HG02798 (cell line): ENCODE data around the gene SERPINA9.
"Not testable (repeated sequence)": the region's sequence is repeated elsewhere in the genome, so short reads cannot be mapped to it uniquely, and the experiment has no call there.

ENCODE experiments used
- ATAC-seq: cut with Tn5 transposase; IDR thresholded peaks from one replicate; pipeline ENCODE4 v1.9.1; 2021; ENCODE audit warnings: mild to moderate bottlenecking; ENCODE audit not compliant: unreplicated experiment, poor library complexity

The SERPINA9 gene

GRCh38 chr14:94439453-94440057 is 36.4 kb downstream of the SERPINA9 start:
- no peak for ATAC-seq

GRCh38 chr14:94428610-94429009 is 47.4 kb downstream of the SERPINA9 start:
- ATAC-seq: no peak

GRCh38 chr14:94427016-94427613 is 48.9 kb downstream of the SERPINA9 start:
- no peak for ATAC-seq

GRCh38 chr14:94426526-94426925 is 49.5 kb downstream of the SERPINA9 start:
- no peak for ATAC-seq

- no peak for ATAC-seq
These were observed 51.6 kb downstream of the SERPINA9 start for GRCh38 chr14:94424371-94424770.

GRCh38 chr14:94423453-94424056 is 52.4 kb downstream of the SERPINA9 start:
- peak; percentile 57 for ATAC-seq

- ATAC-seq: no peak
These were observed 54.7 kb downstream of the SERPINA9 start for GRCh38 chr14:94421316-94421715.

- not testable (repeated sequence) for ATAC-seq
These were observed 58.3 kb downstream of the SERPINA9 start for GRCh38 chr14:94417497-94418205.
